RWPE1 (cell line): ENCODE results near the gene SORL1.

Experiments used
- CTCF ChIA-PET: fragments of 350-600 bp; sonication (Branson Sonifier 250); formaldehyde crosslinking; extraction: SDS; loops from one replicate; lab custom pipeline; 2021; lab: Yijun Ruan, JAX
- POLR2A ChIA-PET: fragments of 400-600 bp; formaldehyde crosslinking; extraction: SDS; loops from one replicate; lab custom pipeline; 2020; ENCODE audit warnings: antibody characterized with exemption; ENCODE audit not compliant: low non-redundant PET; lab: Yijun Ruan, JAX
- DNase-seq: peaks from one replicate; pipeline ENCODE4 v3.0.0; 2012; ENCODE audit warnings: low spot score
- H3K27ac ChIP-seq: fragments of 450-650 bp; 2 replicates; pipeline ENCODE4 v1.5.1; 2017
- CTCF ChIP-seq: fragments of 450-650 bp; conservative IDR thresholded peaks from 2 replicates; pipeline ENCODE4 v1.5.1; 2017; ENCODE audit warnings: low read depth, mild to moderate bottlenecking

The SORL1 gene

GRCh38 chr11:121437686-121438078, 14.4 kb upstream of the SORL1 start:
- ChIA-PET CTCF (no interaction called here), POLR2A (no interaction called here)
- no peak overlapping the region for H3K27ac ChIP-seq
- no peak for DNase-seq
- no peak for TF ChIP-seq CTCF

GRCh38 chr11:121439337-121439736, 12.8 kb upstream of the SORL1 start:
- CTCF ChIA-PET = interaction anchor here (0.7 kb wide), 1 partner anchor 11 kb away, joined by 3 read pairs; no protein-coding TSS in a partner anchor
- no peak for TF ChIP-seq CTCF
- no peak for DNase-seq
- POLR2A ChIA-PET = no interaction called here
- H3K27ac ChIP-seq = no peak overlapping the region

GRCh38 chr11:121439759-121440158, 12.4 kb upstream of the SORL1 start:
- ChIA-PET CTCF (interaction anchor here (0.7 kb wide), 1 partner anchor 11 kb away, joined by 3 read pairs; no protein-coding TSS in a partner anchor), POLR2A (no interaction called here)

GRCh38 chr11:121441521-121441920, 10.6 kb upstream of the SORL1 start:
- H3K27ac ChIP-seq = no peak overlapping the region
- POLR2A ChIA-PET = interaction anchor here (0.7 kb wide), 1 partner anchor 889 kb away, joined by 3 read pairs; no protein-coding TSS in a partner anchor
- no peak for TF ChIP-seq CTCF
- no peak for DNase-seq
- CTCF ChIA-PET = interaction anchor here (0.6 to 1.4 kb wide), 2 partner anchors 150 to 189 kb away, joined by 3 to 4 read pairs; no protein-coding TSS in a partner anchor

More at GRCh38 chr11:121439759-121440158, 12.4 kb upstream of the SORL1 start:
- H3K27ac ChIP-seq = no peak overlapping the region
- DNase-seq = no peak
- no peak for TF ChIP-seq CTCF

- CTCF ChIA-PET = interaction anchor here (0.6 kb wide), 2 partner anchors 23 to 1579 kb away, joined by 3 to 4 read pairs; no protein-coding TSS in a partner anchor
- no peak for DNase-seq
- TF ChIP-seq CTCF = no peak
- POLR2A ChIA-PET = no interaction called here
- no peak overlapping the region for H3K27ac ChIP-seq
These were observed 8.3 kb upstream of the SORL1 start for GRCh38 chr11:121443688-121444275.

GRCh38 chr11:121444526-121444925, 7.6 kb upstream of the SORL1 start:
- no peak for DNase-seq
- no peak overlapping the region for H3K27ac ChIP-seq
- ChIA-PET CTCF (no interaction called here), POLR2A (no interaction called here)
- TF ChIP-seq CTCF = no peak
